ENCODE results near the gene WHRN. TPM values are rescaled to one million over a fixed set of nuclear protein-coding genes. Genes with fewer than 3 reads are reported as not detected.

The WHRN gene
- total and polyA plus RNA-seq, 2 of the 8 experiments (the other 6 are each of a cell fraction or from before 2014, with no cell fraction given): 4.4 to 7.7 TPM

GRCh38 chr9:114460513-114461199 lies 44.6 kb downstream of the WHRN start (continued):
- TF ChIP-seq ZNF274 (IDR thresholded peaks at IDR 0.05; ENCODE audit: borderline replicate concordance, extremely low read depth, low read length) (no peak), BACH1 (IDR thresholded peaks at IDR 0.05; ENCODE audit: low read length) (no peak), SIN3A (conservative IDR thresholded peaks at IDR 0.05 in 1 of 2, IDR thresholded peaks at IDR 0.05 in 1 of 2; ENCODE audit: low read depth in 1 of 2, low read length in 2 of 2) (no peak), FOSL1 (IDR thresholded peaks at IDR 0.05; ENCODE audit: insufficient read depth, low read depth, low read length) (no peak), CHD7 (IDR thresholded peaks at IDR 0.05; ENCODE audit: insufficient replicate concordance, low read length) (no peak), KDM5A (IDR thresholded peaks at IDR 0.05; ENCODE audit: low read length) (no peak), YY1 (IDR thresholded peaks at IDR 0.05; ENCODE audit: low read depth, low read length) (no peak), SP1 (IDR thresholded peaks at IDR 0.05; ENCODE audit: low read depth, low read length) (no peak), TEAD4 (IDR thresholded peaks at IDR 0.05; ENCODE audit: low read depth, low read length) (no peak), PHF8 (conservative IDR thresholded peaks at IDR 0.05; ENCODE audit: low read depth, low read length) (no peak), HDAC2 (IDR thresholded peaks at IDR 0.05; ENCODE audit: borderline replicate concordance in 1 of 2, low read depth in 2 of 2, low read length in 2 of 2) (no peak)

Data from H1 (cell line).